PC-3 (cell line): Measurements from ENCODE around the gene PCYT2.

Experiments used
- EZH2phosphoT487 ChIP-seq: fragments of 300-600 bp; sonication (generic); IDR thresholded peaks from 2 replicates; pipeline ENCODE4 v1.6.1; 2018; ENCODE audit warnings: mild to moderate bottlenecking, antibody characterized with exemption, low read length, borderline replicate concordance
- TF ChIP-seq, protein P1 (sequence below): fragments of 300-600 bp; sonication (generic); conservative IDR thresholded peaks from 2 replicates; pipeline ENCODE4 v1.5.1; 2017; ENCODE audit warnings: antibody characterized with exemption, low read depth, mild to moderate bottlenecking, low read length

DNA sequence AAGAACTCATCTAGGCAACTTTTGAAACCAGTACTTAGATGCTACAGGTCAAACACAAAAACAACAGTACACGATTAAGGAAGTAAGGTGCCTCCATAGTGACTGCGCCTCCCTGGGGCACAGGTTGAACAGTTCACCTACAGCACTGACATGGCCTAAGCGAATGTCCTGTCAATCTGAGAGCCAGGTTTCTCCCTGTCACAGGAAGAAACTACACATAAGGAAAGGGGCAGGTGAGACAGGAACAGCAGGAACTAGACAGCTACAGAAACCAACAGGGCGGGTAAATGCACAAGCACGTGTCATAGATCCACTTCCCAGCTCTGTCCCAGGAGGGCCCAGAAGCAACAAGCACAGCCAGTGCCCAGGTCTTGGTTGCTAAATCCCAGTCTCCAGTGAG lies 32.1 kb downstream of the PCYT2 start:
- TF ChIP-seq EZH2phosphoT487, result no peak
- TF ChIP-seq, protein P1, sequence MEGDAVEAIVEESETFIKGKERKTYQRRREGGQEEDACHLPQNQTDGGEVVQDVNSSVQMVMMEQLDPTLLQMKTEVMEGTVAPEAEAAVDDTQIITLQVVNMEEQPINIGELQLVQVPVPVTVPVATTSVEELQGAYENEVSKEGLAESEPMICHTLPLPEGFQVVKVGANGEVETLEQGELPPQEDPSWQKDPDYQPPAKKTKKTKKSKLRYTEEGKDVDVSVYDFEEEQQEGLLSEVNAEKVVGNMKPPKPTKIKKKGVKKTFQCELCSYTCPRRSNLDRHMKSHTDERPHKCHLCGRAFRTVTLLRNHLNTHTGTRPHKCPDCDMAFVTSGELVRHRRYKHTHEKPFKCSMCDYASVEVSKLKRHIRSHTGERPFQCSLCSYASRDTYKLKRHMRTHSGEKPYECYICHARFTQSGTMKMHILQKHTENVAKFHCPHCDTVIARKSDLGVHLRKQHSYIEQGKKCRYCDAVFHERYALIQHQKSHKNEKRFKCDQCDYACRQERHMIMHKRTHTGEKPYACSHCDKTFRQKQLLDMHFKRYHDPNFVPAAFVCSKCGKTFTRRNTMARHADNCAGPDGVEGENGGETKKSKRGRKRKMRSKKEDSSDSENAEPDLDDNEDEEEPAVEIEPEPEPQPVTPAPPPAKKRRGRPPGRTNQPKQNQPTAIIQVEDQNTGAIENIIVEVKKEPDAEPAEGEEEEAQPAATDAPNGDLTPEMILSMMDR, result no peak
